A549 (cell line): ENCODE measurements around the gene RAPGEF5. TPM values are rescaled to one million over a fixed set of nuclear protein-coding genes. Genes with fewer than 3 reads are reported as not detected.

Experiments used
- ATAC-seq, 2 experiments: fragments of 200-7000 bp in 1 of 2; fragments of >200 bp in 1 of 2; cut with Nextera tagmentation in 1 of 2; cut with Tn5 transposase in 1 of 2; 3 replicates each; pipeline versions ENCODE4 v1.8.0 to v1.9.1; 2018 to 2020; ENCODE audit warnings: mild to moderate bottlenecking in 1 of 2, moderate library complexity in 1 of 2
- CTCF ChIA-PET: fragments of 300-600 bp; sonication (Branson Sonifier 250); formaldehyde crosslinking; extraction: SDS; loops from one replicate; lab custom pipeline; 2021; ENCODE audit warnings: antibody characterized with exemption, inconsistent platforms; lab: Yijun Ruan, JAX
- POLR2A ChIA-PET: fragments of 350-600 bp; formaldehyde crosslinking; extraction: SDS; loops from one replicate; lab custom pipeline; 2021; ENCODE audit warnings: antibody characterized with exemption, inconsistent platforms; lab: Yijun Ruan, JAX
- DNase-seq, 2 experiments: peaks; one replicate each; pipeline versions ENCODE4 v3.0.0 to v3.0.0-alpha.2; 2011 to 2016; ENCODE audit warnings: low read depth in 1 of 2, low spot score in 1 of 2
- FAIRE-seq: peaks from 2 replicates; lab custom pipeline; 2011; peaks lifted over from hg19 to GRCh38; lab: Jason Lieb, UNC
- H3K27ac ChIP-seq, 2 experiments: fragments of >200 bp; sonication (Bioruptor Twin); formaldehyde crosslinking; 3 replicates each; pipeline ENCODE4 v1.5.1; 2016 to 2017
- H3K4me1 ChIP-seq: fragments of >200 bp; sonication (Bioruptor Twin); formaldehyde crosslinking; 3 replicates; pipeline ENCODE4 v1.6.1; 2016
- H3K4me2 ChIP-seq: fragments of >200 bp; sonication (Bioruptor Twin); formaldehyde crosslinking; 3 replicates; pipeline ENCODE4 v1.6.1; 2016
- H3K4me3 ChIP-seq: fragments of >200 bp; sonication (Bioruptor Twin); formaldehyde crosslinking; 3 replicates; pipeline ENCODE4 v1.5.1; 2016
- H3K9me3 ChIP-seq: fragments of >200 bp; sonication (Bioruptor Twin); formaldehyde crosslinking; 3 replicates; pipeline ENCODE4 v1.6.1; 2016
- CBX2 ChIP-seq: fragments of 200-600 bp; sonication (generic); IDR thresholded peaks from 2 replicates; pipeline ENCODE4 v1.6.1; 2016; ENCODE audit warnings: low read depth, mild to moderate bottlenecking, borderline replicate concordance
- CEBPB ChIP-seq, 2 experiments: fragments of >200 bp in 1 of 2; sonication (Bioruptor Twin) in 1 of 2; formaldehyde crosslinking in 1 of 2; IDR thresholded peaks; 2 replicates each; pipeline ENCODE4 v1.6.1; 2012 to 2016
- EHMT2 ChIP-seq: fragments of 200-600 bp; sonication (generic); IDR thresholded peaks from 2 replicates; pipeline ENCODE4 v1.6.1; 2016; ENCODE audit warnings: antibody characterized with exemption, low read depth, mild to moderate bottlenecking, moderate library complexity
- FOSB ChIP-seq: fragments of 250-450 bp; sonication (Bioruptor Pico); IDR thresholded peaks from 2 replicates; pipeline ENCODE4 v1.5.0; 2020; ENCODE audit warnings: mild to moderate bottlenecking, moderate library complexity
- HES2 ChIP-seq: fragments of >200 bp; sonication (Bioruptor Twin); formaldehyde crosslinking; IDR thresholded peaks from 2 replicates; pipeline ENCODE4 v1.6.1; 2016
- HEYL ChIP-seq: fragments of 250-450 bp; sonication (Bioruptor Pico); IDR thresholded peaks from 2 replicates; pipeline ENCODE4 v1.8.0; 2021; ENCODE audit warnings: mild to moderate bottlenecking, moderate library complexity
- HOXA7 ChIP-seq: fragments of 250-450 bp; sonication (Bioruptor Pico); IDR thresholded peaks from 2 replicates; pipeline ENCODE4 v1.5.0; 2020; ENCODE audit warnings: mild to moderate bottlenecking, moderate library complexity
- JUN ChIP-seq, 2 experiments: fragments of >200 bp; sonication (Bioruptor Twin); formaldehyde crosslinking; IDR thresholded peaks; 2 replicates in 1 of 2; 3 replicates in 1 of 2; pipeline ENCODE4 v1.6.1; 2016 to 2017
- JUNB ChIP-seq: fragments of >200 bp; sonication (Bioruptor Twin); formaldehyde crosslinking; IDR thresholded peaks from 2 replicates; pipeline ENCODE4 v1.6.1; 2016
- KDM5A ChIP-seq: fragments of 200-600 bp; sonication (generic); IDR thresholded peaks from 2 replicates; pipeline ENCODE4 v1.6.1; 2016; ENCODE audit warnings: antibody characterized with exemption, mild to moderate bottlenecking
- MAFK ChIP-seq: fragments of 450-650 bp; IDR thresholded peaks from 2 replicates; pipeline ENCODE4 v1.6.1; 2014; ENCODE audit not compliant: partially characterized antibody
- MAX ChIP-seq: IDR thresholded peaks from 2 replicates; pipeline ENCODE4 v1.6.1; 2012
- MAZ ChIP-seq: fragments of 150-350 bp; IDR thresholded peaks from 2 replicates; pipeline ENCODE4 v1.6.1; 2014; ENCODE audit warnings: antibody characterized with exemption, low read depth, low read length, borderline replicate concordance
- PBX3 ChIP-seq: IDR thresholded peaks from 2 replicates; pipeline ENCODE4 v1.6.1; 2012
- POLR2A ChIP-seq: IDR thresholded peaks from 2 replicates; pipeline ENCODE4 v1.6.1; 2012; ENCODE audit warnings: mild to moderate bottlenecking, low read length
- REST ChIP-seq: fragments of 200-600 bp; sonication (generic); IDR thresholded peaks from 2 replicates; pipeline ENCODE4 v1.6.1; 2016; ENCODE audit warnings: antibody characterized with exemption, mild to moderate bottlenecking, moderate library complexity
- RNF2 ChIP-seq: fragments of 200-600 bp; sonication (generic); IDR thresholded peaks from 2 replicates; pipeline ENCODE4 v1.6.1; 2016; ENCODE audit warnings: low read depth, mild to moderate bottlenecking, antibody characterized with exemption, moderate library complexity, borderline replicate concordance
- SREBF2 ChIP-seq: fragments of 450-650 bp; IDR thresholded peaks from 2 replicates; pipeline ENCODE4 v1.6.1; 2014; ENCODE audit warnings: mild to moderate bottlenecking, moderate library complexity
- TP53 ChIP-seq: fragments of 250-450 bp; sonication (Bioruptor Pico); IDR thresholded peaks from 2 replicates; pipeline ENCODE4 v1.5.0; 2021; ENCODE audit warnings: mild to moderate bottlenecking, moderate library complexity
- WGBS: methylation state at CpG from one replicate; pipeline ENCODE4 v1.1.6; 2017; ENCODE audit errors: missing lambda C conversion rate; 5-methylcytosine and 5-hydroxymethylcytosine counted together
- polyA plus RNA-seq, 4 experiments: library from polyadenylated mRNA; depleted of rRNA in 3 of 4; stranded (reverse); fragments of >200 nt; fragmentation: RNase III in 1 of 4; extraction: RNeasy Plus Mini Kit Qiagen cat#74134 plus additional on column Dnase treatment in 1 of 4; gene quantifications; 2 replicates in 3 of 4; 3 replicates in 1 of 4; pipeline ENCODE4 v1.2.3, GENCODE V29; 2011 to 2017
- TF ChIP-seq, protein P1 (sequence below): fragments of 250-450 bp; sonication (Bioruptor Pico); IDR thresholded peaks from 2 replicates; pipeline ENCODE4 v1.5.0; 2020; ENCODE audit warnings: low read depth, mild to moderate bottlenecking, moderate library complexity

Gene RAPGEF5
- polyA plus RNA-seq, 2 of the 4 experiments (the other 2 are of a cell fraction) = 0.03 to 0.14 TPM

DNA sequence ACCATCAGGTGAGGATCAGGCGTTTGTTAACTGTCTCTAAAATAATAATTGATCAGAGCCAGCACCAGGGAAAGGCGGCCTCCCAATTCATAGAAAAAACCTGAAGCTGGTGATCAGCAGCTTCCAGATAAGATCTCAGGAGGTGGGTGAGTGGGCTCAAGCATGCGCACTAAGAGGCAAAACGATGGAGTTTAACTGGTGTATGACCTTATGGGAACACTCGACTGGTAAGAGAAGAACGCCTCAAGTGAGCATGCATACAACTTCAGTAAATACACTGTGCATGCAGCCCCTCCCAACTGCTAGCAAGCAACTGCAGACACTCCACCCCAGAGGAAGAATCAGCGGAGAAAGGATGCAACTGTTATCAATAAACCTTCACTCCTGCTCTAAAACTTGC lies 18.1 kb downstream of the RAPGEF5 start:
- H3K4me1 ChIP-seq = no peaks in the 10 kb centered on the region
- ATAC-seq = no peak
- H3K4me2 ChIP-seq = no peak overlapping the region
- CTCF ChIA-PET = interaction anchor here (1.7 kb wide), 1 partner anchor 228 kb away, joined by 3 read pairs; no protein-coding TSS in a partner anchor
- no peak for DNase-seq
- no peak overlapping the region for H3K27ac ChIP-seq
- TF ChIP-seq SREBF2 = no peak
- TF ChIP-seq CEBPB (IDR thresholded peaks at IDR 0.05) = no peak
- TF ChIP-seq KDM5A = no peak
- TF ChIP-seq TP53 (CRISPR knock-in tag) = no peak
- 24% methylated on average over 7 of the region's 7 CpGs for WGBS
- POLR2A ChIA-PET = no interaction called here
- no peaks in the 10 kb centered on the region for H3K9me3 ChIP-seq
- H3K4me3 ChIP-seq = no peak overlapping the region
- no peak for FAIRE-seq

DNA sequence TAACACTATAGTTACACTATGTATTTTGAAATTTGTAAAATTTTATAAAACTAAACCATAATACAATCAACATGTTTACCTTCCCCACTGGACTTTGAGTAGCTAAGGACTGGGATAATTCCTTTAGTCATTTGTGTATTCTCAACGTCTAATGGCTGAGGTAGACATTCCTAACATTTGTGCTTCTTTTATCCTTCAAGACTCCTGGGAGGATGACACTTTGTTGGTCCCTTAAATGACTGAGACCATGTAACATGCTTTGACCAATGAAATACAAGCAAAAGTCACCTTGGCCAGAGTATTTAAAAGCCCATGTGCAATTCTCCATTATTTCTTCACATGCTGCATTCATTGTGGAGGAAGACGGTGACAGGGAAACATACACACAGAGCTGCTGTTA lies 18.5 kb downstream of the RAPGEF5 start:
- Histone ChIP-seq H3K4me2 (no peak overlapping the region), H3K27ac (no peak overlapping the region), H3K9me3 (no peaks in the 10 kb centered on the region), H3K4me1 (no peaks in the 10 kb centered on the region), H3K4me3 (no peak overlapping the region)
- ChIA-PET POLR2A (no interaction called here), CTCF (interaction anchor here (1.7 kb wide), 1 partner anchor 227 kb away, joined by 3 read pairs; no protein-coding TSS in a partner anchor)
- no peak for FAIRE-seq
- DNase-seq = no peak
- WGBS = 10% methylated on average over 2 of the region's 2 CpGs
- TF ChIP-seq HOXA7 (CRISPR knock-in tag) = no peak
- no peak for TF ChIP-seq CBX2
- TF ChIP-seq REST = no peak
- TF ChIP-seq PBX3 = no peak
- TF ChIP-seq HES2 = no peak
- TF ChIP-seq MAZ = no peak
- no peak for TF ChIP-seq MAX
- TF ChIP-seq TP53 (CRISPR knock-in tag) = no peak
- no peak for TF ChIP-seq RNF2
- no peak for TF ChIP-seq JUN (IDR thresholded peaks at IDR 0.05)
- no peak for TF ChIP-seq HEYL (CRISPR knock-in tag)
- TF ChIP-seq MAFK = no peak
- TF ChIP-seq EHMT2 = no peak
- TF ChIP-seq FOSB (CRISPR knock-in tag) = no peak
- no peak for TF ChIP-seq JUNB
- no peak for TF ChIP-seq POLR2A
- ATAC-seq = no peak

DNA sequence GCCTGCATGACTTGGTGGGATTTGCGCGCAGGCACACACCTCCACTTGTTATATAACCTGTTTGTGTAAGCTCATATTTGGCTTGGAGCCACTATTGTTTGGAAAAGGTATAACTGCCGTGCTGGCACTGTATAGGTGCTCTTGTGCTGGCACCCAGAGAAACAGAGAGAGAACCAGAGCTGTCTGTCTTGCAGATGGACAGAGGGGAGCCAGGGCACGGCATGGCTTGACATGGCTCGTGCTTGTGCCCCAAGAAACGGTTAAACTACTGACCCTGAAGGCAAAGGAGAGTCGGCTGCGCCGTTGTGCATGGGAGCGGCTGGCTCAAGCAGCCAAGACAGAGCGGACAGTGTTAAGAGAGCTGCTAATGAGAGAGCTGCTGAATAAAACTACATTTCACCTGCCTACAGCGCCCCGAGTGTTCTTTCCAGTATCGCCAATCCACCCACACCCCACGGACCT lies 23.2 kb downstream of the RAPGEF5 start:
- no peaks in the 10 kb centered on the region for H3K9me3 ChIP-seq
- POLR2A ChIA-PET = no interaction called here
- TF ChIP-seq KDM5A (no peak), HOXA7 (CRISPR knock-in tag) (no peak)
- TF ChIP-seq, protein P1, sequence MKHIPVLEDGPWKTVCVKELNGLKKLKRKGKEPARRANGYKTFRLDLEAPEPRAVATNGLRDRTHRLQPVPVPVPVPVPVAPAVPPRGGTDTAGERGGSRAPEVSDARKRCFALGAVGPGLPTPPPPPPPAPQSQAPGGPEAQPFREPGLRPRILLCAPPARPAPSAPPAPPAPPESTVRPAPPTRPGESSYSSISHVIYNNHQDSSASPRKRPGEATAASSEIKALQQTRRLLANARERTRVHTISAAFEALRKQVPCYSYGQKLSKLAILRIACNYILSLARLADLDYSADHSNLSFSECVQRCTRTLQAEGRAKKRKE (CRISPR knock-in tag) = no peak
- H3K27ac ChIP-seq = no peak overlapping the region
- ATAC-seq (no peak), FAIRE-seq (no peak), DNase-seq (no peak)
- no peak overlapping the region for H3K4me2 ChIP-seq
- H3K4me1 ChIP-seq = no peaks in the 10 kb centered on the region
- CTCF ChIA-PET = no interaction called here
- 42% methylated on average over 15 of the region's 15 CpGs for WGBS
- no peak overlapping the region for H3K4me3 ChIP-seq
